Measurements from ENCODE around the gene FHIP1A.

FHIP1A gene

GRCh38 chr4:151417766-151418376 lies 8.9 kb downstream of the FHIP1A start:
- no peak for DNase-seq (ENCODE audit: extremely low read depth, low read depth)
- no peak overlapping the region for H3K4me3 ChIP-seq (replicated peaks; ENCODE audit: low read depth, low read length)
- TF ChIP-seq CTCF (IDR thresholded peaks at IDR 0.05; ENCODE audit: low read depth, low read length, missing control alignments): no peak

DNA sequence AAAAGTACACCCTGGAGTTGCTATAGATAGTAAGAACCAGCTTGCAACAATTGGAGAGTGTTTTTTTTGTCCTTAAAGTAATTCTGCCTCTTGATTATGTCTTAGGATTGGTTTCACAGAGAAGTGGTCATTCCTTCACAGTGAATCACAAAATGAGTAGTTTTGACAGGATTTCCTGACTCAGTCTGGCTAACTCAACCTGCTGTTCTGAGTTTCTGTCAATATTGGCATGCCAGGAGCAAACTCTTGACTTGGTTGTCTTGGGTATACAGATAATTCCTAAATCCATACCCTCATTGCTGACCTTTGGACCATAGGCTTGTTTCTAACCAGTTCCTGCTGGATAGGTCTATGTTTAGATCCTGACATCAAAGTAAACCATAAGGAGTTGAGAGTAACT lies 9.4 kb downstream of the FHIP1A start:
- TF ChIP-seq CTCF (IDR thresholded peaks at IDR 0.05; ENCODE audit: low read depth, low read length, missing control alignments): no peak
- H3K4me3 ChIP-seq (replicated peaks; ENCODE audit: low read depth, low read length): no peak overlapping the region
- peak; percentile 19 for DNase-seq (ENCODE audit: extremely low read depth, low read depth)

GRCh38 chr4:151418856-151419255 lies 9.9 kb downstream of the FHIP1A start:
- H3K4me3 ChIP-seq (replicated peaks; ENCODE audit: low read depth, low read length): no peak overlapping the region
- no peak for DNase-seq (ENCODE audit: extremely low read depth, low read depth)
- TF ChIP-seq CTCF (IDR thresholded peaks at IDR 0.05; ENCODE audit: low read depth, low read length, missing control alignments): no peak

- DNase-seq (ENCODE audit: extremely low read depth, low read depth): no peak
- no peak overlapping the region for H3K4me3 ChIP-seq (replicated peaks; ENCODE audit: low read depth, low read length)
- TF ChIP-seq CTCF (IDR thresholded peaks at IDR 0.05; ENCODE audit: low read depth, low read length, missing control alignments): no peak
Measured at GRCh38 chr4:151420250-151420807, 11.4 kb downstream of the FHIP1A start.

- H3K4me3 ChIP-seq (replicated peaks; ENCODE audit: low read depth, low read length): no peak overlapping the region
- TF ChIP-seq CTCF (IDR thresholded peaks at IDR 0.05; ENCODE audit: low read depth, low read length, missing control alignments): no peak
- no peak for DNase-seq (ENCODE audit: extremely low read depth, low read depth)
Measured at GRCh38 chr4:151422854-151423253, 13.9 kb downstream of the FHIP1A start.

DNA sequence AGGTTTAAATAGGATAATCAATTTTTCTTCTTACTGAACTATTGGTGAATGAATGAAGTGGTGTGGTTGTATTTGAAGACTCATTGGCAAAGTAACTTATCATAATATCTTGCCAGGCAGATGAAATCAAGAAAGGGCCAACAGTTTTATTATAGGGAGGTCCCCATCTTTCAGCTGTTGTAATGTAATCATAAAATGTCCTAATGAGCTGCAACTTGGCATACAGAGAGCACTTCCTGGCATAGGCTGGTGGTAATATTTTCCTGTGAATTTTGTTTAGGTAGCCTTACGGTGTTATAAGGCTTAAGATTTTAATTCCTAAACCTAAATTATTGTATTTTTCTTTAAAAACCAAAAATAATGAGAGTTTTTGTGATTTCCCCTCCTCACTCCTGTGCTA lies 17.5 kb downstream of the FHIP1A start:
- no peak for TF ChIP-seq CTCF (IDR thresholded peaks at IDR 0.05; ENCODE audit: low read depth, low read length, missing control alignments)
- no peak for DNase-seq (ENCODE audit: extremely low read depth, low read depth)

GRCh38 chr4:151427266-151427665 lies 18.3 kb downstream of the FHIP1A start:
- no peak for TF ChIP-seq CTCF (IDR thresholded peaks at IDR 0.05; ENCODE audit: low read depth, low read length, missing control alignments)
- no peak for DNase-seq (ENCODE audit: extremely low read depth, low read depth)
- H3K4me3 ChIP-seq (replicated peaks; ENCODE audit: low read depth, low read length): no peak overlapping the region

More for the DNA sequence above, 17.5 kb downstream of the FHIP1A start:
- no peak overlapping the region for H3K4me3 ChIP-seq (replicated peaks; ENCODE audit: low read depth, low read length)

Data from HFF-Myc (cell line).